H1 (cell line): ENCODE data around the gene CCDC144A. TPM values are rescaled to one million over a fixed set of nuclear protein-coding genes. Genes with fewer than 3 reads are reported as not detected.
"Not testable (repeated sequence)": the region's sequence is repeated elsewhere in the genome, so short reads cannot be mapped to it uniquely, and the experiment has no call there.

Experiments
- CTCF ChIA-PET: fragments of 300-600 bp; sonication (Branson Sonifier 250); formaldehyde crosslinking; loops from one replicate; lab custom pipeline; 2021; ENCODE audit not compliant: partially characterized antibody; lab: Charles Lee
- POLR2A ChIA-PET: fragments of 300-600 bp; sonication (Branson Sonifier 250); formaldehyde crosslinking; loops from one replicate; lab custom pipeline; 2021; ENCODE audit warnings: inconsistent platforms; ENCODE audit not compliant: partially characterized antibody; lab: Charles Lee
- DNase-seq, 2 experiments: peaks; one replicate each; pipeline versions ENCODE4 v3.0.0 to v3.0.0-alpha.2; 2010 to 2022; ENCODE audit warnings: low spot score in 2 of 2, low read depth in 1 of 2, mixed read lengths in 1 of 2
- FAIRE-seq: peaks from 2 replicates; lab custom pipeline; 2011; peaks lifted over from hg19 to GRCh38; lab: Jason Lieb, UNC
- H2AFZ ChIP-seq: 2 replicates; pipeline ENCODE4 v1.8.1; 2012; ENCODE audit warnings: low read length, inconsistent platforms
- H2AK5ac ChIP-seq: 2 replicates; pipeline ENCODE4 v1.6.1; 2013; ENCODE audit warnings: low read depth, low read length
- H2BK120ac ChIP-seq: replicated peaks from 2 replicates; pipeline ENCODE3; 2013; ENCODE audit warnings: low read depth, low read length, inconsistent platforms
- H2BK12ac ChIP-seq: 2 replicates; pipeline ENCODE4 v1.6.1; 2013; ENCODE audit warnings: low read depth, low read length
- H2BK15ac ChIP-seq: 2 replicates; pipeline ENCODE4 v1.6.1; 2013; ENCODE audit warnings: low read length
- H2BK20ac ChIP-seq: 2 replicates; pipeline ENCODE4 v1.6.1; 2013; ENCODE audit warnings: low read length
- H2BK5ac ChIP-seq: 2 replicates; pipeline ENCODE4 v1.6.1; 2013; ENCODE audit warnings: low read depth, low read length
- H3K14ac ChIP-seq: 2 replicates; pipeline ENCODE4 v1.6.1; 2013; ENCODE audit warnings: inconsistent platforms; ENCODE audit not compliant: insufficient read length
- H3K18ac ChIP-seq: 2 replicates; pipeline ENCODE4 v1.6.1; 2013; ENCODE audit warnings: low read length; ENCODE audit errors: extremely low read depth
- H3K23ac ChIP-seq: 2 replicates; pipeline ENCODE4 v1.6.1; 2013; ENCODE audit warnings: inconsistent platforms; ENCODE audit not compliant: insufficient read length
- H3K23me2 ChIP-seq: 2 replicates; pipeline ENCODE4 v1.6.1; 2013; ENCODE audit warnings: low read depth, low read length
- H3K27ac ChIP-seq: 2 replicates; pipeline ENCODE4 v1.6.1; 2011; ENCODE audit warnings: low read depth, low read length, inconsistent platforms
- H3K27me3 ChIP-seq, 4 experiments: replicated peaks in 1 of 4; 1 replicate in 1 of 4; 2 replicates in 3 of 4; pipeline versions ENCODE4 v1.6.1 to v1.8.1; 2011 to 2013; ENCODE audit warnings: low read length in 3 of 4, mild to moderate bottlenecking in 3 of 4, inconsistent platforms in 2 of 4, mixed read lengths in 2 of 4, moderate library complexity in 1 of 4; ENCODE audit not compliant: control insufficient read depth in 3 of 4, insufficient read depth in 3 of 4; ENCODE audit errors: extremely low read depth in 1 of 4
- H3K36me3 ChIP-seq, 4 experiments: 2 replicates each; pipeline versions ENCODE4 v1.6.1 to v1.8.1; 2011 to 2013; ENCODE audit warnings: mild to moderate bottlenecking in 4 of 4, low read length in 3 of 4, moderate library complexity in 2 of 4, control low read depth in 1 of 4, inconsistent platforms in 1 of 4; ENCODE audit not compliant: insufficient read depth in 4 of 4, control insufficient read depth in 2 of 4
- H3K4ac ChIP-seq: replicated peaks from 2 replicates; pipeline ENCODE3; 2013; ENCODE audit warnings: low read length, low read depth, mixed read lengths, inconsistent platforms; ENCODE audit not compliant: insufficient read length
- H3K4me1 ChIP-seq, 4 experiments: replicated peaks in 1 of 4; 1 replicate in 1 of 4; 2 replicates in 3 of 4; pipeline versions ENCODE4 v1.6.1 to v1.8.1; 2011 to 2013; ENCODE audit warnings: low read length in 3 of 4, inconsistent platforms in 2 of 4, mixed read lengths in 1 of 4; ENCODE audit not compliant: insufficient read depth in 4 of 4, control insufficient read depth in 3 of 4
- H3K4me2 ChIP-seq, 2 experiments: 2 replicates each; pipeline versions ENCODE4 v1.6.1 to v1.8.1; 2011 to 2013; ENCODE audit warnings: low read depth in 2 of 2, low read length in 2 of 2, control low read depth in 1 of 2, inconsistent platforms in 1 of 2, mild to moderate bottlenecking in 1 of 2; ENCODE audit not compliant: insufficient read depth in 1 of 2
- H3K4me3 ChIP-seq, 4 experiments: fragments of 200-600, 300-600 bp in 1 of 4; sonication (generic), shearing (Covaris generic), sonication (Bioruptor Twin) in 1 of 4; 2 replicates each; pipeline versions ENCODE4 v1.5.1 to v1.8.1; 2011 to 2016; ENCODE audit warnings: low read length in 4 of 4, low read depth in 3 of 4, control low read depth in 2 of 4, inconsistent platforms in 2 of 4, mild to moderate bottlenecking in 2 of 4, mixed read lengths in 1 of 4, moderate library complexity in 1 of 4; ENCODE audit not compliant: insufficient read depth in 2 of 4; ENCODE audit errors: extremely low read depth in 1 of 4
- H3K56ac ChIP-seq: replicated peaks from 2 replicates; pipeline ENCODE3; 2013; ENCODE audit warnings: low read depth, mild to moderate bottlenecking, mixed read lengths, low read length, inconsistent platforms; ENCODE audit not compliant: insufficient read length
- H3K79me1 ChIP-seq: 2 replicates; pipeline ENCODE4 v1.6.1; 2013; ENCODE audit warnings: low read depth, low read length, control low read depth
- H3K79me2 ChIP-seq, 2 experiments: 2 replicates each; pipeline versions ENCODE4 v1.6.1 to v1.8.1; 2012 to 2013; ENCODE audit warnings: low read length in 2 of 2, mild to moderate bottlenecking in 2 of 2, inconsistent platforms in 1 of 2; ENCODE audit not compliant: insufficient read depth in 2 of 2, control insufficient read depth in 1 of 2
- H3K9ac ChIP-seq, 4 experiments: replicated peaks in 1 of 4; 1 replicate in 1 of 4; 2 replicates in 3 of 4; pipeline versions ENCODE4 v1.6.1 to v1.8.1; 2011 to 2013; ENCODE audit warnings: low read depth in 3 of 4, low read length in 3 of 4, control low read depth in 2 of 4, mild to moderate bottlenecking in 2 of 4, moderate library complexity in 2 of 4, inconsistent platforms in 1 of 4; ENCODE audit errors: extremely low read depth in 1 of 4
- H3K9me3 ChIP-seq, 2 experiments: 2 replicates each; pipeline versions ENCODE4 v1.6.1 to v1.8.1; 2012 to 2013; ENCODE audit warnings: mild to moderate bottlenecking in 2 of 2, moderate library complexity in 2 of 2, control low read depth in 1 of 2, inconsistent platforms in 1 of 2, low read depth in 1 of 2, low read length in 1 of 2, mixed read lengths in 1 of 2; ENCODE audit not compliant: insufficient read depth in 2 of 2
- H4K20me1 ChIP-seq, 2 experiments: replicated peaks in 1 of 2; 2 replicates each; pipeline versions ENCODE3 to v1.8.1; 2011 to 2013; ENCODE audit warnings: inconsistent platforms in 2 of 2, low read length in 2 of 2, mild to moderate bottlenecking in 1 of 2; ENCODE audit not compliant: insufficient read depth in 2 of 2, control insufficient read depth in 1 of 2
- H4K5ac ChIP-seq: 2 replicates; pipeline ENCODE4 v1.6.1; 2013; ENCODE audit warnings: low read length, low read depth, mixed read lengths, inconsistent platforms; ENCODE audit not compliant: insufficient read length
- H4K8ac ChIP-seq: 2 replicates; pipeline ENCODE4 v1.8.0; 2013; ENCODE audit warnings: mild to moderate bottlenecking, moderate library complexity, low read length, inconsistent platforms; ENCODE audit not compliant: insufficient read depth; ENCODE audit errors: extremely low read depth
- H4K91ac ChIP-seq: replicated peaks from 2 replicates; pipeline ENCODE3; 2013; ENCODE audit warnings: low read length, mixed read lengths, inconsistent platforms; ENCODE audit not compliant: insufficient read length
- WGBS, 2 experiments: shearing (Covaris generic) in 1 of 2; methylation state at CpG; one replicate each; pipeline versions ENCODE4 v1.1.6 to v1.1.7; 2013 to 2015; ENCODE audit warnings: low lambda C conversion rate in 2 of 2, mixed read lengths in 2 of 2, inconsistent platforms in 1 of 2, low coverage in 1 of 2, missing lambda C conversion rate in 1 of 2; ENCODE audit not compliant: insufficient replicate concordance in 2 of 2, insufficient coverage in 1 of 2, insufficient read length in 1 of 2; ENCODE audit errors: extremely low coverage in 1 of 2, missing lambda C conversion rate in 1 of 2; 5-methylcytosine and 5-hydroxymethylcytosine counted together
- polyA plus RNA-seq, 7 experiments: library from polyadenylated mRNA; depleted of rRNA in 3 of 7; stranded (reverse) in 5 of 7; unstranded in 2 of 7; fragments of >200 nt in 5 of 7; fragments of 200-250 nt in 2 of 7; gene quantifications; 1 replicate in 5 of 7; 2 replicates in 1 of 7; 4 replicates in 1 of 7; pipeline versions ENCODE4 v1.2.1 to v1.2.3, GENCODE V29; 2011 to 2013; ENCODE audit warnings: missing spikeins in 2 of 7, mixed read lengths in 2 of 7
- total RNA-seq: library from RNA; stranded (reverse); fragmentation: NEBNext Ultra II Directional; extraction: Animal tissue kit (Norgen Biotek cat#: 25700); gene quantifications from 2 replicates; pipeline ENCODE4 v1.2.1, GENCODE V29; 2021
- TF ChIP-seq, protein P1 (sequence below): IDR thresholded peaks from 2 replicates; pipeline ENCODE4 v1.6.1; 2012; ENCODE audit warnings: inconsistent platforms

CCDC144A gene
- total and polyA plus RNA-seq, 2 of the 8 experiments (the other 6 are each of a cell fraction or from before 2014, with no cell fraction given), result 0.35 to 1.7 TPM

DNA sequence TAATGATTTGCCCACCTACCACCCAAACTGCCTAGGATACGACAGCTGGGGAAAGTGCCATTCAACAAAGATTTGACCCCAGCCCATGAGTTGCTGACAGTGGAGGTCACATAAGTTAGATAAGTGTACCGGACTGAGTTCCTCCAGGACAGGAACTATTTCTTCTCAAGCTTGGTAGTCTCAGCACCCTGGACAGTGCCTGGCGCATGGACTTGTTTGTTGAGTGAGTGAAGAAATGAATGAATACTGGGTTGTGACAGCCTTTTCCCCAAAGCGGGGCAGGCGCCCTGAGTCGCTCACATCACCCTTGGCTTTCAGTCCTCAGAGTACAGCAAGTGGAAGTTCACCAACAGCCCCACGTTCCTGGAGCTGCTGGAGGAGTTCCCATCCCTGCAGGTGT is 122.1 kb downstream of the CCDC144A start:
- CTCF ChIA-PET, result not testable (repeated sequence)

More for the DNA sequence above, 122.1 kb downstream of the CCDC144A start:
- H3K36me3 ChIP-seq, H4K8ac ChIP-seq, H3K4me3 ChIP-seq, H4K91ac ChIP-seq, H3K23me2 ChIP-seq, H3K27me3 ChIP-seq, H3K27ac ChIP-seq, H4K20me1 ChIP-seq, H2AK5ac ChIP-seq, H3K4me2 ChIP-seq, H2BK120ac ChIP-seq, FAIRE-seq, POLR2A ChIA-PET, H3K4me1 ChIP-seq, H3K9ac ChIP-seq, H2BK15ac ChIP-seq, H3K23ac ChIP-seq, H3K79me1 ChIP-seq, H3K18ac ChIP-seq, H3K56ac ChIP-seq, H2BK20ac ChIP-seq, H2AFZ ChIP-seq, H2BK5ac ChIP-seq, H3K4ac ChIP-seq, H2BK12ac ChIP-seq, H4K5ac ChIP-seq, H3K14ac ChIP-seq, H3K79me2 ChIP-seq, H3K9me3 ChIP-seq: not testable (repeated sequence)
- WGBS, 2 experiments, result 60% methylated on average over 1 of the region's 7 CpGs; no CpG with 5 or more reads in 1 of the 2 experiments
- DNase-seq, result peak in 1 of 2 experiments; percentile 52
- TF ChIP-seq, protein P1, sequence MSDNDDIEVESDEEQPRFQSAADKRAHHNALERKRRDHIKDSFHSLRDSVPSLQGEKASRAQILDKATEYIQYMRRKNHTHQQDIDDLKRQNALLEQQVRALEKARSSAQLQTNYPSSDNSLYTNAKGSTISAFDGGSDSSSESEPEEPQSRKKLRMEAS, result peak; percentile 25; the same call in 1 of the 2 replicates
